Keratinocyte (primary cell): ENCODE results near the gene LRRC4C. TPM values are rescaled to one million over a fixed set of nuclear protein-coding genes. Genes with fewer than 3 reads are reported as not detected.
"Not testable (repeated sequence)": the region's sequence is repeated elsewhere in the genome, so short reads cannot be mapped to it uniquely, and the experiment has no call there.

Experiments
- DNase-seq: peaks from one replicate; pipeline ENCODE4 v3.0.0-alpha.2; 2011; ENCODE audit warnings: low read depth, missing footprints, low spot score
- FAIRE-seq: peaks from 2 replicates; lab custom pipeline; 2011; peaks lifted over from hg19 to GRCh38; lab: Jason Lieb, UNC
- H2AFZ ChIP-seq: 2 replicates; pipeline ENCODE4 v1.6.0; 2012; ENCODE audit warnings: low read length, control low read depth, inconsistent platforms; ENCODE audit not compliant: control insufficient read depth
- H3K27ac ChIP-seq: 2 replicates; pipeline ENCODE4 v1.5.1; 2011; ENCODE audit warnings: low read length; ENCODE audit not compliant: control insufficient read depth, insufficient read depth
- H3K27me3 ChIP-seq: 3 replicates; pipeline ENCODE4 v1.6.0; 2011; ENCODE audit warnings: low read length; ENCODE audit not compliant: control insufficient read depth, insufficient read depth; ENCODE audit errors: extremely low read depth
- H3K36me3 ChIP-seq, 2 experiments: 2 replicates in 1 of 2; 3 replicates in 1 of 2; pipeline ENCODE4 v1.5.1; 2011; ENCODE audit warnings: low read length in 2 of 2, mild to moderate bottlenecking in 1 of 2; ENCODE audit not compliant: control insufficient read depth in 2 of 2, insufficient read depth in 2 of 2; ENCODE audit errors: extremely low read depth in 1 of 2
- H3K4me1 ChIP-seq: 3 replicates; pipeline ENCODE4 v1.5.1; 2011; ENCODE audit warnings: low read length; ENCODE audit not compliant: control insufficient read depth, insufficient read depth; ENCODE audit errors: extremely low read depth
- H3K4me2 ChIP-seq: 3 replicates; pipeline ENCODE4 v1.6.0; 2011; ENCODE audit warnings: low read depth, low read length; ENCODE audit not compliant: control insufficient read depth, insufficient read depth; ENCODE audit errors: extremely low read depth
- H3K4me3 ChIP-seq, 3 experiments: fragments of 200-600 bp in 1 of 3; sonication (generic) in 1 of 3; 2 replicates in 2 of 3; 3 replicates in 1 of 3; pipeline ENCODE4 v1.5.1; 2011 to 2016; ENCODE audit warnings: low read length in 3 of 3, mild to moderate bottlenecking in 3 of 3, control low read depth in 2 of 3, inconsistent platforms in 1 of 3, low read depth in 1 of 3, mixed read lengths in 1 of 3, mixed run types in 1 of 3, moderate library complexity in 1 of 3; ENCODE audit not compliant: control insufficient read depth in 2 of 3, insufficient read depth in 2 of 3; ENCODE audit errors: extremely low read depth in 1 of 3
- H3K79me2 ChIP-seq: 2 replicates; pipeline ENCODE4 v1.6.0; 2012; ENCODE audit warnings: low read length; ENCODE audit not compliant: control insufficient read depth, insufficient read depth
- H3K9ac ChIP-seq: 3 replicates; pipeline ENCODE4 v1.6.0; 2011; ENCODE audit warnings: low read length; ENCODE audit not compliant: control insufficient read depth, insufficient read depth; ENCODE audit errors: extremely low read depth
- H3K9me1 ChIP-seq: 3 replicates; pipeline ENCODE4 v1.6.0; 2011; ENCODE audit warnings: low read length; ENCODE audit not compliant: control insufficient read depth, insufficient read depth; ENCODE audit errors: extremely low read depth
- H3K9me3 ChIP-seq: 2 replicates; pipeline ENCODE4 v1.5.1; 2012; ENCODE audit warnings: low read depth, low read length; ENCODE audit not compliant: control insufficient read depth
- H4K20me1 ChIP-seq: 3 replicates; pipeline ENCODE4 v1.6.0; 2011; ENCODE audit warnings: low read length; ENCODE audit not compliant: control insufficient read depth, insufficient read depth; ENCODE audit errors: extremely low read depth
- CTCF ChIP-seq, 3 experiments: IDR thresholded peaks in 1 of 3; conservative IDR thresholded peaks in 1 of 3; optimal IDR thresholded peaks in 1 of 3; 2 replicates in 2 of 3; 3 replicates in 1 of 3; pipeline versions ENCODE3 to v1.5.1; 2011; ENCODE audit warnings: low read length in 3 of 3, mild to moderate bottlenecking in 3 of 3, moderate library complexity in 2 of 3, control low read depth in 1 of 3, inconsistent platforms in 1 of 3; ENCODE audit not compliant: insufficient read depth in 2 of 3; ENCODE audit errors: extremely low read depth in 1 of 3
- EZH2 ChIP-seq: IDR thresholded peaks from one replicate; pipeline ENCODE4 v1.6.1; 2012; ENCODE audit warnings: inconsistent platforms, mild to moderate bottlenecking, low read length, moderate library complexity
- dilution Hi-C: fragments of 300-500 bp; cut with MboI; formaldehyde crosslinking; loops from one replicate; pipeline ENCODE4 v1.7.0; 2020; ENCODE audit warnings: low sequenced_read_pairs; ENCODE audit not compliant: extremely low pct_ligation_motif_present
- polyA plus RNA-seq, 5 experiments: library from polyadenylated mRNA; depleted of rRNA in 3 of 5; stranded (reverse) in 3 of 5; stranded (forward) in 1 of 5; unstranded in 1 of 5; fragments of >200 nt; gene quantifications; 1 replicate in 1 of 5; 2 replicates in 3 of 5; 3 replicates in 1 of 5; pipeline versions ENCODE4 v1.2.1 to v1.2.3, GENCODE V29; 2011 to 2012; ENCODE audit warnings: missing spikeins in 2 of 5, low read depth in 1 of 5, low replicate concordance in 1 of 5

LRRC4C gene
- polyA plus RNA-seq, 1 donor (not counting 4 experiments of a cell fraction or from before 2014, with no cell fraction given) = not detected

- Histone ChIP-seq H4K20me1 (no peaks in the 10 kb centered on the region), H3K9me3 (no peaks in the 10 kb centered on the region), H2AFZ (no peak overlapping the region), H3K9ac (no peak overlapping the region), H3K36me3 (no peaks in the 10 kb centered on the region), H3K4me3 (no peak overlapping the region), H3K27me3 (no peaks in the 10 kb centered on the region), H3K4me2 (no peak overlapping the region), H3K27ac (no peak overlapping the region), H3K4me1 (no peaks in the 10 kb centered on the region), H3K9me1 (no peaks in the 10 kb centered on the region), H3K79me2 (no peaks in the 10 kb centered on the region)
- DNase-seq (no peak), FAIRE-seq (no peak)
- dilution Hi-C loops = no loop called here
- TF ChIP-seq CTCF (optimal IDR thresholded peaks at IDR 0.05 in 1 of 3, IDR thresholded peaks at IDR 0.05 in 1 of 3, conservative IDR thresholded peaks at IDR 0.05 in 1 of 3; ENCODE audit: extremely low read depth in 1 of 3, insufficient read depth in 2 of 3, low read length in 3 of 3) = no peak
- TF ChIP-seq EZH2 = no peak
Measured at GRCh38 chr11:40168414-40168813, 1291.0 kb downstream of the LRRC4C start.

- H4K20me1 ChIP-seq, H2AFZ ChIP-seq, DNase-seq, H3K9me3 ChIP-seq, H3K9me1 ChIP-seq, H3K27me3 ChIP-seq, H3K36me3 ChIP-seq, H3K9ac ChIP-seq, H3K4me1 ChIP-seq, H3K79me2 ChIP-seq, H3K27ac ChIP-seq, FAIRE-seq, H3K4me3 ChIP-seq, dilution Hi-C loops, H3K4me2 ChIP-seq: not testable (repeated sequence)
Measured at GRCh38 chr11:40167805-40168204, 1291.6 kb downstream of the LRRC4C start.

GRCh38 chr11:40166892-40167291 is 1292.6 kb downstream of the LRRC4C start:
- Histone ChIP-seq H4K20me1 (no peaks in the 10 kb centered on the region), H3K4me3 (no peak overlapping the region), H3K27ac (no peak overlapping the region), H2AFZ (no peak overlapping the region), H3K36me3 (no peaks in the 10 kb centered on the region), H3K9me3 (no peaks in the 10 kb centered on the region), H3K9me1 (no peaks in the 10 kb centered on the region), H3K27me3 (no peaks in the 10 kb centered on the region), H3K4me1 (no peaks in the 10 kb centered on the region), H3K9ac (no peak overlapping the region), H3K79me2 (no peaks in the 10 kb centered on the region), H3K4me2 (no peak overlapping the region)
- FAIRE-seq = no peak
- TF ChIP-seq EZH2 (no peak), CTCF (optimal IDR thresholded peaks at IDR 0.05 in 1 of 3, IDR thresholded peaks at IDR 0.05 in 1 of 3, conservative IDR thresholded peaks at IDR 0.05 in 1 of 3; ENCODE audit: extremely low read depth in 1 of 3, insufficient read depth in 2 of 3, low read length in 3 of 3) (no peak)
- no peak for DNase-seq
- dilution Hi-C loops = no loop called here
